Measurements from ENCODE around the gene APOL5. TPM values are rescaled to one million over a fixed set of nuclear protein-coding genes. Genes with fewer than 3 reads are reported as not detected.
"Not testable (repeated sequence)": the region's sequence is repeated elsewhere in the genome, so short reads cannot be mapped to it uniquely, and the experiment has no call there.

The APOL5 gene
- total and polyA plus RNA-seq, 11 donors, result 0.07 to 0.11 TPM; not detected in 9

GRCh38 chr22:35734517-35734827, 16.8 kb downstream of the APOL5 start:
- Histone ChIP-seq H3K9me3 (no peaks in the 10 kb centered on the region), H3K27ac (peak overlapping the region in 1 of 12 donors; percentile 24), H3K36me3 (peaks cover 0 to 16% (median 2%) of the 10 kb centered on the region in 9 donors), H3K4me1 (peaks cover 0 to 14% (median under 1%) of the 10 kb centered on the region in 12 donors), H3K4me3 (no peak overlapping the region), H3K27me3 (no peaks in the 10 kb centered on the region)
- no peak for TF ChIP-seq CTCF (IDR thresholded peaks at IDR 0.05)
- no peak for TF ChIP-seq POLR2A (IDR thresholded peaks at IDR 0.05)
- ATAC-seq, result peak in 1 of 4 donors; percentile 3
- DNase-seq, result no peak
- WGBS, 4 donors, result 75 to 89% (median 82%) methylated on average over 7 of the region's 7 CpGs
- intact Hi-C loops (cut with DNase I), result loop anchor here in 4 of 10 donors (10.0 kb wide), 3 partner anchors 50 to 110 kb away; no protein-coding TSS in a partner anchor

DNA sequence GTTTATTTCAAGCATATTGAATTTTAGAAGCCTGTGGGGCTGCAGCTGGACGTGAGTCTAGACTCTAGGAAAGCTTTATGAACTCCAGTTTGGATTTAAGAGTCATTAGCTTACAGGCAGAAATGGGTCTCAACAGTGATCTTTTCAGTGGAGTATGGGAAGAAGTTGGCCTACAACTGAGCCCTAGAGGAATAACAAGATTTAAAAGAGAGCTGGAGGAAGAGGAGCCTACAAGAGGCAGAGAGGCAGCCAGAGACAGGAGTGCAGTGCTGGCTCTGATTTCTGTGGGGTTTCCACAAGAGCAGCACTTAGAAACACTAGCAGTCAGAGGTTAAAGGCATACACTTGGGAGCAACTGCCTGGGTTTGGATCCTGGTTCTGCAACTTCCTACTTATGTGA, 17.9 kb downstream of the APOL5 start:
- no peaks in the 10 kb centered on the region for H3K27me3 ChIP-seq
- H3K9me3 ChIP-seq, result no peaks in the 10 kb centered on the region
- H3K4me3 ChIP-seq, result no peak overlapping the region
- intact Hi-C loops (cut with DNase I), result loop anchor here in 5 of 10 donors (5.0 to 10.0 kb wide), 4 partner anchors 51 to 111 kb away; no protein-coding TSS in a partner anchor
- TF ChIP-seq CTCF (IDR thresholded peaks at IDR 0.05) (no peak), POLR2A (IDR thresholded peaks at IDR 0.05) (no peak)
- H3K4me1 ChIP-seq, result peaks cover 0 to 21% (median 3%) of the 10 kb centered on the region in 12 donors
- H3K36me3 ChIP-seq, result peaks cover 0 to 16% (median 2%) of the 10 kb centered on the region in 9 donors
- WGBS, 4 donors, result 74 to 80% (median 78%) methylated on average over 1 of the region's 1 CpG
- no peak for ATAC-seq
- DNase-seq, result no peak
- H3K27ac ChIP-seq, result no peak overlapping the region

- H3K4me1 ChIP-seq, result peaks cover 0 to 27% (median 5%) of the 10 kb centered on the region in 12 donors
- no peak for ATAC-seq
- H3K9me3 ChIP-seq, result no peaks in the 10 kb centered on the region
- 95 to 97% (median 95%) methylated on average over 5 of the region's 5 CpGs for WGBS, 4 donors
- H3K36me3 ChIP-seq, result peaks cover 0 to 21% (median 2%) of the 10 kb centered on the region in 9 donors
- H3K4me3 ChIP-seq, result no peak overlapping the region
- H3K27ac ChIP-seq, result no peak overlapping the region
- no peak for DNase-seq
- H3K27me3 ChIP-seq, result no peaks in the 10 kb centered on the region
- TF ChIP-seq CTCF (IDR thresholded peaks at IDR 0.05), result no peak
- TF ChIP-seq POLR2A (IDR thresholded peaks at IDR 0.05), result no peak
- intact Hi-C loops (cut with DNase I), result loop anchor here in 5 of 10 donors (5.0 to 10.0 kb wide), 4 partner anchors 51 to 111 kb away; no protein-coding TSS in a partner anchor
Observed at GRCh38 chr22:35736166-35736565, 18.5 kb downstream of the APOL5 start.

- no peak overlapping the region for H3K4me3 ChIP-seq
- DNase-seq, result no peak
- ATAC-seq, result no peak
- H3K27me3 ChIP-seq, result no peaks in the 10 kb centered on the region
- no peaks in the 10 kb centered on the region for H3K9me3 ChIP-seq
- intact Hi-C loops (cut with DNase I), result loop anchor here in 5 of 10 donors (5.0 to 10.0 kb wide), 4 partner anchors 52 to 112 kb away; no protein-coding TSS in a partner anchor
- peaks cover 0 to 31% (median 9%) of the 10 kb centered on the region in 12 donors for H3K4me1 ChIP-seq
- H3K36me3 ChIP-seq, result peaks cover 0 to 26% (median 2%) of the 10 kb centered on the region in 9 donors
- no peak for TF ChIP-seq POLR2A (IDR thresholded peaks at IDR 0.05)
- TF ChIP-seq CTCF (IDR thresholded peaks at IDR 0.05), result no peak
- H3K27ac ChIP-seq, result no peak overlapping the region
- WGBS, 4 donors, result 83 to 93% (median 87%) methylated on average over 11 to 12 of the region's 12 CpGs
Observed at GRCh38 chr22:35736701-35737100, 19.0 kb downstream of the APOL5 start.

- H3K27ac ChIP-seq, H3K4me3 ChIP-seq, ATAC-seq, DNase-seq, H3K27me3 ChIP-seq, H3K9me3 ChIP-seq: not testable (repeated sequence)
- H3K4me1 ChIP-seq, result peaks cover 0 to 43% (median 20%) of the 10 kb centered on the region in 12 donors
- WGBS, 4 donors, result 95 to 99% (median 97%) methylated on average over 6 of the region's 6 CpGs
- intact Hi-C loops (cut with DNase I), result loop anchor here in 5 of 10 donors (5.0 to 10.0 kb wide), 4 partner anchors 53 to 113 kb away; no protein-coding TSS in a partner anchor
- H3K36me3 ChIP-seq, result peaks cover 0 to 31% (median 2%) of the 10 kb centered on the region in 9 donors
Observed at GRCh38 chr22:35737886-35738285, 20.2 kb downstream of the APOL5 start.
